ENCODE data around the gene FSTL4. TPM values are rescaled to one million over a fixed set of nuclear protein-coding genes. Genes with fewer than 3 reads are reported as not detected.
A peak's percentile ranks its signal among the peaks of the same experiment; 100 is the strongest.

Gene FSTL4
- total RNA-seq, 1 donor from 2014 or later = 0.67 TPM

- ATAC-seq = peak; percentile 45
- DNase-seq = no peak
- Histone ChIP-seq H3K4me3 (no peak overlapping the region), H3K4me1 (no peaks in the 10 kb centered on the region), H3K27me3 (no peaks in the 10 kb centered on the region), H3K9me3 (no peaks in the 10 kb centered on the region), H3K36me3 (no peaks in the 10 kb centered on the region), H3K27ac (no peak overlapping the region)
- intact Hi-C loops (cut with DNase I) = no loop called here
- no peak for TF ChIP-seq CTCF (IDR thresholded peaks at IDR 0.05)
Measured at GRCh38 chr5:133565993-133566392, 46.3 kb downstream of the FSTL4 start.

- Histone ChIP-seq H3K36me3 (no peaks in the 10 kb centered on the region), H3K4me3 (no peak overlapping the region), H3K4me1 (no peaks in the 10 kb centered on the region), H3K27ac (no peak overlapping the region), H3K27me3 (no peaks in the 10 kb centered on the region), H3K9me3 (no peaks in the 10 kb centered on the region)
- DNase-seq (no peak), ATAC-seq (no peak)
- intact Hi-C loops (cut with DNase I) = no loop called here
- TF ChIP-seq CTCF (IDR thresholded peaks at IDR 0.05) = no peak
Measured at GRCh38 chr5:133564921-133565565, 47.3 kb downstream of the FSTL4 start.

GRCh38 chr5:133562554-133562953, 49.8 kb downstream of the FSTL4 start:
- no peak overlapping the region for H3K27ac ChIP-seq
- no peaks in the 10 kb centered on the region for H3K9me3 ChIP-seq
- TF ChIP-seq CTCF (IDR thresholded peaks at IDR 0.05) = no peak
- H3K36me3 ChIP-seq = no peaks in the 10 kb centered on the region
- intact Hi-C loops (cut with DNase I) = no loop called here
- ATAC-seq (no peak), DNase-seq (no peak)
- H3K27me3 ChIP-seq = peaks cover under 1% of the 10 kb centered on the region
- H3K4me3 ChIP-seq = no peak overlapping the region
- H3K4me1 ChIP-seq = no peaks in the 10 kb centered on the region

GRCh38 chr5:133559960-133560359, 52.4 kb downstream of the FSTL4 start:
- intact Hi-C loops (cut with DNase I) = no loop called here
- TF ChIP-seq CTCF (IDR thresholded peaks at IDR 0.05) = no peak
- peaks cover 8% of the 10 kb centered on the region for H3K27me3 ChIP-seq

GRCh38 chr5:133556551-133556950, 55.8 kb downstream of the FSTL4 start:
- Histone ChIP-seq H3K4me1 (no peaks in the 10 kb centered on the region), H3K36me3 (no peaks in the 10 kb centered on the region), H3K9me3 (no peaks in the 10 kb centered on the region), H3K27me3 (peaks cover 8% of the 10 kb centered on the region), H3K27ac (no peak overlapping the region), H3K4me3 (no peak overlapping the region)
- intact Hi-C loops (cut with DNase I) = no loop called here
- TF ChIP-seq CTCF (IDR thresholded peaks at IDR 0.05) = no peak
- no peak for DNase-seq
- no peak for ATAC-seq

More at GRCh38 chr5:133559960-133560359, 52.4 kb downstream of the FSTL4 start:
- H3K27ac ChIP-seq = no peak overlapping the region
- no peak overlapping the region for H3K4me3 ChIP-seq
- H3K9me3 ChIP-seq = no peaks in the 10 kb centered on the region
- no peaks in the 10 kb centered on the region for H3K36me3 ChIP-seq
- H3K4me1 ChIP-seq = no peaks in the 10 kb centered on the region
- DNase-seq = no peak
- no peak for ATAC-seq

- Histone ChIP-seq H3K27ac (no peak overlapping the region), H3K4me3 (no peak overlapping the region), H3K4me1 (no peaks in the 10 kb centered on the region), H3K36me3 (no peaks in the 10 kb centered on the region), H3K27me3 (peaks cover 8% of the 10 kb centered on the region), H3K9me3 (no peaks in the 10 kb centered on the region)
- intact Hi-C loops (cut with DNase I) = no loop called here
- no peak for DNase-seq
- no peak for ATAC-seq
- no peak for TF ChIP-seq CTCF (IDR thresholded peaks at IDR 0.05)
Measured at GRCh38 chr5:133554279-133554678, 58.1 kb downstream of the FSTL4 start.
